ENCODE data around the gene CHDH.

- TF ChIP-seq POLR2A (IDR thresholded peaks at IDR 0.05; ENCODE audit: low read depth, low read length) (no peak), CTCF (IDR thresholded peaks at IDR 0.05; ENCODE audit: extremely low read depth in 1 of 2, insufficient read depth in 1 of 2, low read depth in 1 of 2, low read length in 2 of 2) (no peak), POLR2AphosphoS5 (IDR thresholded peaks at IDR 0.05; ENCODE audit: insufficient read depth, low read depth, low read length) (no peak), JUN (IDR thresholded peaks at IDR 0.05; ENCODE audit: borderline replicate concordance, insufficient read depth, insufficient read length, low read depth) (no peak), MAX (IDR thresholded peaks at IDR 0.05; ENCODE audit: insufficient read depth, insufficient read length) (no peak), EZH2 (IDR thresholded peaks at IDR 0.05; ENCODE audit: borderline replicate concordance, low read depth, low read length, severe bottlenecking) (no peak)
Measured at GRCh38 chr3:53829605-53830004, 16.6 kb downstream of the CHDH start.
